Measurements from ENCODE around the gene NYAP1. TPM values are rescaled to one million over a fixed set of nuclear protein-coding genes. Genes with fewer than 3 reads are reported as not detected.

Gene NYAP1
- total RNA-seq, 1 donor from 2014 or later = 0.38 TPM

DNA sequence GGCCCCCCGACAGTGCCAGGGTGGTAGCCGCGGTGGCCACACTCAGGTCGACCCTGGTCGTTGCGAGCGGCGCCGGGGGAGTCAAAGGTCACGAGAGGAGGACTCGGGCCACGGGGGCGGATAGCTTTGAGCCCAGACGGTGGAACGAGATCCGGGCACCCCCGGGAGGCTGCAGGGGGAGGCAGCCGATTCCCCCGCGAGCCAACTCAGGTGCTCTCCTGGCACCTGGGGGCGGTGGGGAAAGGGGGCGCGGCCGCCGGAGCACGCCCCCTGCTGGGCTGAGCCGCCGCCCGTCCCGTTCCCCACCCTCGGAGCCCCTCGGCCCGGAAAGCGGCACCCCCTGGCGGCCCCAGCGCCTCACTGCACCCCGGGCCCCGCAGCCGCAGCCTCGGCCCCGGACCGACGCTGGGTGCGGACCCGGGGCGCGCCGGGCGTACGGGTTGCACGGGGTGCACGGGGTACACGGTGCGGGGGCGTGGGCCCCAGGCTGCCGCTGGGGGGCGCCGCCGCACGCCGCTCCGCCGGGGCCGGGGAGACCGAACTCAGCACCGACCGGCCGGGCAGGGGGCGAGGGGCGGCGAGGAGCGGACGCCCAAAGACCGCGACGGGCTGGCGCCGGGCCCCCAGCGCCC lies 521 bp upstream of the NYAP1 start:
- intact Hi-C loops (cut with micrococcal nuclease) = no loop called here
- H3K27me3 ChIP-seq (ENCODE audit: low read depth) = no peaks in the 10 kb centered on the region
- peaks cover 35% of the 10 kb centered on the region for H3K4me1 ChIP-seq
- H3K36me3 ChIP-seq = no peaks in the 10 kb centered on the region
- no peaks in the 10 kb centered on the region for H3K9me3 ChIP-seq (replicated peaks)
- peak; percentile 74 for DNase-seq
- TF ChIP-seq, protein P1, sequence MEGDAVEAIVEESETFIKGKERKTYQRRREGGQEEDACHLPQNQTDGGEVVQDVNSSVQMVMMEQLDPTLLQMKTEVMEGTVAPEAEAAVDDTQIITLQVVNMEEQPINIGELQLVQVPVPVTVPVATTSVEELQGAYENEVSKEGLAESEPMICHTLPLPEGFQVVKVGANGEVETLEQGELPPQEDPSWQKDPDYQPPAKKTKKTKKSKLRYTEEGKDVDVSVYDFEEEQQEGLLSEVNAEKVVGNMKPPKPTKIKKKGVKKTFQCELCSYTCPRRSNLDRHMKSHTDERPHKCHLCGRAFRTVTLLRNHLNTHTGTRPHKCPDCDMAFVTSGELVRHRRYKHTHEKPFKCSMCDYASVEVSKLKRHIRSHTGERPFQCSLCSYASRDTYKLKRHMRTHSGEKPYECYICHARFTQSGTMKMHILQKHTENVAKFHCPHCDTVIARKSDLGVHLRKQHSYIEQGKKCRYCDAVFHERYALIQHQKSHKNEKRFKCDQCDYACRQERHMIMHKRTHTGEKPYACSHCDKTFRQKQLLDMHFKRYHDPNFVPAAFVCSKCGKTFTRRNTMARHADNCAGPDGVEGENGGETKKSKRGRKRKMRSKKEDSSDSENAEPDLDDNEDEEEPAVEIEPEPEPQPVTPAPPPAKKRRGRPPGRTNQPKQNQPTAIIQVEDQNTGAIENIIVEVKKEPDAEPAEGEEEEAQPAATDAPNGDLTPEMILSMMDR (IDR thresholded peaks at IDR 0.05; ENCODE audit: borderline replicate concordance) = peak; percentile 96
- H3K27ac ChIP-seq (replicated peaks) = peak overlapping the region; percentile 66
- H3K4me3 ChIP-seq = peak overlapping the region; percentile 71

DNA sequence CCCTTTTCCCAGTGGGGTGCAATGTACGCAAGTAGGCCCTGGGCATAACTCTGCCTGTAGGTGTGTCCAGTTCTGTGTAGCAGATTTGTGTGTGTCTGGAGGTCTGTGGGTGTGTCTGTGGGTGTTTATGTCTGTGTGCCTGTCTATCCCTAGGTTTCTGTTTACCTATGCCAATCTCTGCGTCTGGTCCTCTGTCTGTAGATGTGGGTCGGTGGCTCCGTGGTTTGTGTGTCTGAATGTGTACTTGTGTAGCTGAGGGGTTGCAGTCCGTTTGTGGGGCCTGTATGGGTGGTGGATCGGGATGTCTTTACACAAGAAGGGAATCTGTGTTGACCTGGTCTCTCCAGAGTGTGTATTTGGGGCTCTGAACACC lies 932 bp downstream of the NYAP1 start:
- H3K4me3 ChIP-seq = no peak overlapping the region
- DNase-seq = no peak
- H3K9me3 ChIP-seq (replicated peaks) = no peaks in the 10 kb centered on the region
- no peak overlapping the region for H3K27ac ChIP-seq (replicated peaks)
- intact Hi-C loops (cut with micrococcal nuclease) = no loop called here
- no peaks in the 10 kb centered on the region for H3K36me3 ChIP-seq
- H3K4me1 ChIP-seq = peaks cover 22% of the 10 kb centered on the region
- no peaks in the 10 kb centered on the region for H3K27me3 ChIP-seq (ENCODE audit: low read depth)
- TF ChIP-seq, protein P1 (IDR thresholded peaks at IDR 0.05; ENCODE audit: borderline replicate concordance) = no peak

DNA sequence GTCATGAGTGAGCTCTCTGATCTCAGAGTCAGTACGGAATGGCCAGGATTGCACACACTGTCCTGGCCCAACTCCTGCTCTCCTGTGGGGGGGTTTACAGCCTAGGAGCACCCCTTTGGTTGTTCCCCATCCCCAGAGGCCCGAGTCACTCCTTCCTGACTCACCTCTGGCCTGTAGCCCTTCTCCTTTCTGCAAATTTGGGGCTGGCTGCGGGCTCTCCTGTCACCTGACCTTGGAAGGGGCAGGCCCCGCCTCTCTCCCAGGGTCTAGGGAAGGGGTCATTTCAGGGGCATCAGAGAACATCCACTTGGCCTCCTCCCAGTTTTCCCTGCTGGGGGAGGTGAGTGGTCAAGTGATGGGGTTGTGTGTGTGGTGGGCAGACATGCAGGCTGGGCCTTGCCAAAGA lies 1.7 kb downstream of the NYAP1 start:
- intact Hi-C loops (cut with micrococcal nuclease) = no loop called here
- Histone ChIP-seq H3K4me1 (peaks cover 18% of the 10 kb centered on the region), H3K27me3 (ENCODE audit: low read depth) (no peaks in the 10 kb centered on the region), H3K9me3 (replicated peaks) (no peaks in the 10 kb centered on the region), H3K27ac (replicated peaks) (no peak overlapping the region), H3K4me3 (no peak overlapping the region), H3K36me3 (no peaks in the 10 kb centered on the region)
- no peak for DNase-seq
- TF ChIP-seq, protein P1 (IDR thresholded peaks at IDR 0.05; ENCODE audit: borderline replicate concordance) = no peak

DNA sequence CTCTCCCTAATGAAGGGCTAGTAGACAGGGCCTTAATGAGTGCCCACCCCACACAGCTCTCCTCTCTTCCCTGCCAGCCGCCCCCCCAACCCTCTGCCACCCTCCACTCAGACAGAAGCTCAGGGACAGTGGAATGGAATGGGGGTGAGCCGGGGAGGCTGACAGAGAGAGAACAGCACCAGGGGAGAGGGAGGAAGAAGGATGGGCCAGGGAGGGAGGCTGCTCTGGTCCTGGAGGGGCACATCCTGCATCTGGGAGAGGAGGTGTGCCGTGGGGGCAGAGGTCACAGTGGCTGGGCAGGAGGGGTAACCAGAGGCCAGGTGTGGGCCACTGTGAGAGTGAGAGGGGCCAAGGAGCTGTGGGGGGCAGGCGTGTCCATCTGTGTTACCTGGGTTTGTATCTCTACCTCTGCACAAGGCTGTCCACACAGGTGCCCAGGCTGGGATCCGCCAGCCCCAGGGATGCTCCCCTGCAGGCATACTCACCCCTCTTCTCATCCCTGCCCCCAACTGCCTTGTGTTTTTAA lies 2.4 kb downstream of the NYAP1 start:
- Histone ChIP-seq H3K27me3 (ENCODE audit: low read depth) (no peaks in the 10 kb centered on the region), H3K36me3 (no peaks in the 10 kb centered on the region), H3K4me1 (peaks cover 18% of the 10 kb centered on the region), H3K9me3 (replicated peaks) (no peaks in the 10 kb centered on the region), H3K27ac (replicated peaks) (no peak overlapping the region), H3K4me3 (no peak overlapping the region)
- intact Hi-C loops (cut with micrococcal nuclease) = no loop called here
- TF ChIP-seq, protein P1 (IDR thresholded peaks at IDR 0.05; ENCODE audit: borderline replicate concordance) = no peak
- no peak for DNase-seq

DNA sequence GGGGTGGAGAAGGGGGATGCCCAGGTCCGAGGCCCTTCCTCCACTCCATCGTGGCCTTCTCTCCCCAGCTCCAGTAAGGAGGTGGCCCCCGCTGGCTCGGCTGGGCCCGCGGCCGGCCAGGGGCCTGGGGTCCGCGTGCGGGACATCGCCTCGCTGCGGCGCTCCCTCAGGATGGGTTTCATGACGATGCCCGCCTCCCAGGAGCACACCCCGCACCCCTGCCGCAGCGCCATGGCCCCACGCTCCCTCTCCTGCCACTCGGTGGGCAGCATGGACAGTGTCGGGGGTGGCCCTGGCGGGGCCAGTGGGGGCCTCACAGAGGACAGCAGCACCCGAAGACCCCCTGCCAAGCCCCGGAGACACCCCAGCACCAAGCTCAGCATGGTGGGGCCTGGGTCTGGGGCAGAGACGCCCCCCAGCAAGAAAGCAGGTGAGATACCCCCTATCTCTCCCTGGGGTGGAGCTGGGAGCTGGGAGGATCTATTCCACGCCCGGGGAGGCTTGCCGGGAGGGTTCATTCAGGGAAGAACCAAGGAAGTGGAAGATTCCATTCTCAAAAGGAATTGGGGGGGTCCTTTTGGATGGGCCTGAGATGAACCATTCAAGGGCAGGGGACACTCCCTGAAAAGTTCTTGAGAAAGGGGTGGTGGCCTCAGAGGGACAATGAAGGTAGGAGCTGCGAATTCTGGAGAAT lies 3.2 kb downstream of the NYAP1 start:
- H3K9me3 ChIP-seq (replicated peaks) = no peaks in the 10 kb centered on the region
- peaks cover 18% of the 10 kb centered on the region for H3K4me1 ChIP-seq
- H3K27ac ChIP-seq (replicated peaks) = no peak overlapping the region
- no peaks in the 10 kb centered on the region for H3K36me3 ChIP-seq
- intact Hi-C loops (cut with micrococcal nuclease) = no loop called here
- H3K27me3 ChIP-seq (ENCODE audit: low read depth) = no peaks in the 10 kb centered on the region
- TF ChIP-seq, protein P1 (IDR thresholded peaks at IDR 0.05; ENCODE audit: borderline replicate concordance) = no peak
- no peak for DNase-seq
- no peak overlapping the region for H3K4me3 ChIP-seq
